Keratinocyte (primary cell): Measurements from ENCODE around the gene ANKRD10.

Experiments used
- CTCF ChIP-seq, 3 experiments: IDR thresholded peaks in 1 of 3; conservative IDR thresholded peaks in 1 of 3; optimal IDR thresholded peaks in 1 of 3; 2 replicates in 2 of 3; 3 replicates in 1 of 3; pipeline versions ENCODE3 to v1.5.1; 2011; ENCODE audit warnings: low read length in 3 of 3, mild to moderate bottlenecking in 3 of 3, moderate library complexity in 2 of 3, control low read depth in 1 of 3, inconsistent platforms in 1 of 3; ENCODE audit not compliant: insufficient read depth in 2 of 3; ENCODE audit errors: extremely low read depth in 1 of 3
- EZH2 ChIP-seq: IDR thresholded peaks from one replicate; pipeline ENCODE4 v1.6.1; 2012; ENCODE audit warnings: inconsistent platforms, mild to moderate bottlenecking, low read length, moderate library complexity

- TF ChIP-seq CTCF (optimal IDR thresholded peaks at IDR 0.05 in 1 of 3, IDR thresholded peaks at IDR 0.05 in 1 of 3, conservative IDR thresholded peaks at IDR 0.05 in 1 of 3; ENCODE audit: extremely low read depth in 1 of 3, insufficient read depth in 2 of 3, low read length in 3 of 3) (no peak), EZH2 (no peak)
These were observed 78.9 kb downstream of the ANKRD10 start for GRCh38 chr13:110835721-110836604.
